ENCODE data around the gene TOMM40. TPM values are rescaled to one million over a fixed set of nuclear protein-coding genes. Genes with fewer than 3 reads are reported as not detected.

The TOMM40 gene
- 10 to 100 TPM; 25.4 to 26.8 TPM for total RNA-seq
- polyA plus RNA-seq (2013, experiment 1 of 2): 24.0 TPM
- polyA plus RNA-seq (2013, experiment 2 of 2): 25.6 TPM
- total RNA-seq: 18.1 to 488 (median 44.3) reads per million in 172 experiments

GRCh38 chr19:44891016-44891882 lies at the start of gene TOMM40:
Gene TOMM40, plus strand, starts transcription at chr19:44891254. Its CDS starts 162 bp downstream, at chr19:44891416.
- peak within 1 kb of the TSS; percentile 82 for H3K4me3 Mint-ChIP-seq
- ChIA-PET POLR2A (interaction anchor here (0.5 to 2.5 kb wide), 10 partner anchors 15 to 1428 kb away, joined by 3 to 24 read pairs (median 6); partner anchors contain the start of genes APOE, BLOC1S3, CLASRP and CLPTM1), CTCF (interaction anchor here (1.4 kb wide), 1 partner anchor 45 kb away, joined by 3 read pairs; the partner anchor contains the start of gene NECTIN2)
- Histone ChIP-seq H3K4me1 (ENCODE audit: insufficient read depth, low read length) (peaks cover 24% of the 10 kb centered on the region), H3K36me3 (ENCODE audit: insufficient read depth, low read length) (peaks cover 35% of the 10 kb centered on the region), H3K4me3 (ENCODE audit: low read length) (peak within 1 kb of the TSS; percentile 66), H3K9me3 (ENCODE audit: control insufficient read depth in 1 of 2, insufficient read depth in 1 of 2, low read length in 2 of 2) (no peaks in the 10 kb centered on the region), H3K27ac (ENCODE audit: low read depth in 1 of 2, low read length in 2 of 2) (peak within 1 kb of the TSS; percentile 94 to 95), H3K27me3 (ENCODE audit: control insufficient read depth in 1 of 2, insufficient read depth in 2 of 2, low read length in 2 of 2) (no peaks in the 10 kb centered on the region)
- intact Hi-C loops (cut with DNase I, micrococcal nuclease): loop anchor here (2.0 kb wide), 2 partner anchors 64 to 288 kb away; partner anchors contain the start of genes BLOC1S3 (in 2 of the 2), TRAPPC6A (in 2 of the 2) and CLPTM1 (in 1 of the 2)
- no peaks in the 10 kb centered on the region for H3K9me3 Mint-ChIP-seq
- H3K27me3 Mint-ChIP-seq: no peaks in the 10 kb centered on the region
- ATAC-seq (ENCODE audit: poor library complexity): no peak
- TF ChIP-seq, protein P1, sequence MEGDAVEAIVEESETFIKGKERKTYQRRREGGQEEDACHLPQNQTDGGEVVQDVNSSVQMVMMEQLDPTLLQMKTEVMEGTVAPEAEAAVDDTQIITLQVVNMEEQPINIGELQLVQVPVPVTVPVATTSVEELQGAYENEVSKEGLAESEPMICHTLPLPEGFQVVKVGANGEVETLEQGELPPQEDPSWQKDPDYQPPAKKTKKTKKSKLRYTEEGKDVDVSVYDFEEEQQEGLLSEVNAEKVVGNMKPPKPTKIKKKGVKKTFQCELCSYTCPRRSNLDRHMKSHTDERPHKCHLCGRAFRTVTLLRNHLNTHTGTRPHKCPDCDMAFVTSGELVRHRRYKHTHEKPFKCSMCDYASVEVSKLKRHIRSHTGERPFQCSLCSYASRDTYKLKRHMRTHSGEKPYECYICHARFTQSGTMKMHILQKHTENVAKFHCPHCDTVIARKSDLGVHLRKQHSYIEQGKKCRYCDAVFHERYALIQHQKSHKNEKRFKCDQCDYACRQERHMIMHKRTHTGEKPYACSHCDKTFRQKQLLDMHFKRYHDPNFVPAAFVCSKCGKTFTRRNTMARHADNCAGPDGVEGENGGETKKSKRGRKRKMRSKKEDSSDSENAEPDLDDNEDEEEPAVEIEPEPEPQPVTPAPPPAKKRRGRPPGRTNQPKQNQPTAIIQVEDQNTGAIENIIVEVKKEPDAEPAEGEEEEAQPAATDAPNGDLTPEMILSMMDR (IDR thresholded peaks at IDR 0.05): no peak
- H3K4me1 Mint-ChIP-seq (ENCODE audit: low read depth): peaks cover 25% of the 10 kb centered on the region
- peak in 8 of 14 experiments; percentile 8 to 100 (median 100) for DNase-seq
- H3K27ac Mint-ChIP-seq: peak within 1 kb of the TSS; percentile 83
- H3K36me3 Mint-ChIP-seq (ENCODE audit: low read depth): peaks cover 43% of the 10 kb centered on the region

GRCh38 chr19:44845286-44845611 lies 45.8 kb upstream of the TOMM40 start:
- Histone ChIP-seq H3K4me3 (ENCODE audit: low read length) (peak overlapping the region; percentile 47), H3K4me1 (ENCODE audit: insufficient read depth, low read length) (peaks cover 54% of the 10 kb centered on the region), H3K27ac (ENCODE audit: low read depth in 1 of 2, low read length in 2 of 2) (no peak overlapping the region), H3K9me3 (ENCODE audit: control insufficient read depth in 1 of 2, insufficient read depth in 1 of 2, low read length in 2 of 2) (peaks cover 0 to 6% of the 10 kb centered on the region in 2 experiments), H3K36me3 (ENCODE audit: insufficient read depth, low read length) (no peaks in the 10 kb centered on the region), H3K27me3 (ENCODE audit: control insufficient read depth in 1 of 2, insufficient read depth in 2 of 2, low read length in 2 of 2) (peaks cover 11 to 20% of the 10 kb centered on the region in 2 experiments)
- Mint-ChIP-seq H3K27ac (peak overlapping the region; percentile 49), H3K9me3 (no peaks in the 10 kb centered on the region), H3K4me3 (peak overlapping the region; percentile 85), H3K27me3 (peaks cover 21% of the 10 kb centered on the region), H3K4me1 (ENCODE audit: low read depth) (peaks cover 34% of the 10 kb centered on the region), H3K36me3 (ENCODE audit: low read depth) (no peaks in the 10 kb centered on the region)
- ChIA-PET POLR2A (no interaction called here), CTCF (interaction anchor here (1.0 kb wide), 1 partner anchor 39 kb away, joined by 3 read pairs; no protein-coding TSS in a partner anchor)
- DNase-seq: no peak
- TF ChIP-seq, protein P1 (IDR thresholded peaks at IDR 0.05): no peak
- intact Hi-C loops (cut with DNase I, micrococcal nuclease): loop anchor here (1.0 to 5.0 kb wide), 4 partner anchors 45 to 123 kb away; no protein-coding TSS in a partner anchor
- no peak for ATAC-seq (ENCODE audit: poor library complexity)

- peak within 1 kb of the TSS; percentile 47 for H3K4me3 ChIP-seq (ENCODE audit: low read length)
- intact Hi-C loops (cut with DNase I, micrococcal nuclease): loop anchor here (1.0 to 5.0 kb wide), 4 partner anchors 46 to 124 kb away; no protein-coding TSS in a partner anchor
- H3K27me3 ChIP-seq (ENCODE audit: control insufficient read depth in 1 of 2, insufficient read depth in 2 of 2, low read length in 2 of 2): peaks cover 11 to 20% of the 10 kb centered on the region in 2 experiments
- H3K27me3 Mint-ChIP-seq: peaks cover 21% of the 10 kb centered on the region
- ATAC-seq (ENCODE audit: poor library complexity): peak; percentile 68
- ChIA-PET POLR2A (interaction anchor here (1.0 kb wide), 1 partner anchor 233 kb away, joined by 3 read pairs; no protein-coding TSS in a partner anchor), CTCF (interaction anchor here (0.7 to 1.0 kb wide), 3 partner anchors 38 to 122 kb away, joined by 3 to 4 read pairs (median 3); partner anchors contain the start of gene TOMM40)
- H3K36me3 ChIP-seq (ENCODE audit: insufficient read depth, low read length): no peaks in the 10 kb centered on the region
- no peaks in the 10 kb centered on the region for H3K9me3 Mint-ChIP-seq
- TF ChIP-seq, protein P1 (IDR thresholded peaks at IDR 0.05): no peak
- peak within 1 kb of the TSS; percentile 85 for H3K4me3 Mint-ChIP-seq
- peak within 1 kb of the TSS; percentile 49 for H3K27ac Mint-ChIP-seq
- H3K4me1 ChIP-seq (ENCODE audit: insufficient read depth, low read length): peaks cover 52% of the 10 kb centered on the region
- peaks cover 34% of the 10 kb centered on the region for H3K4me1 Mint-ChIP-seq (ENCODE audit: low read depth)
- no peak within 1 kb of the TSS for H3K27ac ChIP-seq (ENCODE audit: low read depth in 1 of 2, low read length in 2 of 2)
- DNase-seq: peak; percentile 30 to 86 (median 64)
- H3K9me3 ChIP-seq (ENCODE audit: control insufficient read depth in 1 of 2, insufficient read depth in 1 of 2, low read length in 2 of 2): peaks cover 0 to 6% of the 10 kb centered on the region in 2 experiments
- no peaks in the 10 kb centered on the region for H3K36me3 Mint-ChIP-seq (ENCODE audit: low read depth)
Observed at GRCh38 chr19:44845612-44846454, 45.2 kb upstream of the TOMM40 start, which contains the start of gene NECTIN2. Gene NECTIN2, plus strand, starts transcription at chr19:44846297. Its CDS starts 229 bp downstream, at chr19:44846526.
